Astrocyte of the cerebellum (primary cell): ENCODE results near the gene FAM78A.
"Not testable (repeated sequence)": the region's sequence is repeated elsewhere in the genome, so short reads cannot be mapped to it uniquely, and the experiment has no call there.

Source experiments
- DNase-seq: peaks from one replicate; pipeline ENCODE4 v3.0.0-alpha.2; 2011; ENCODE audit warnings: low read depth
- H3K4me3 ChIP-seq: 2 replicates; pipeline ENCODE4 v1.5.1; 2011; ENCODE audit warnings: mild to moderate bottlenecking, low read depth, low read length, moderate library complexity
- CTCF ChIP-seq: IDR thresholded peaks from 2 replicates; pipeline ENCODE4 v1.5.1; 2012; ENCODE audit warnings: low read length, low read depth, moderate library complexity, mild to moderate bottlenecking; ENCODE audit errors: missing control alignments
- in situ Hi-C: cut with HindIII; loops from 2 replicates; pipeline ENCODE4 v1.10.0; 2017; ENCODE audit warnings: low sequenced_read_pairs

FAM78A gene

GRCh38 chr9:131254626-131255025, 21.7 kb downstream of the FAM78A start:
- DNase-seq: no peak
- no peak for TF ChIP-seq CTCF
- in situ Hi-C loops: no loop called here

GRCh38 chr9:131253891-131254491, 22.3 kb downstream of the FAM78A start:
- peak; percentile 58 for DNase-seq
- no peak for TF ChIP-seq CTCF
- in situ Hi-C loops: no loop called here
- H3K4me3 ChIP-seq: no peak overlapping the region

More at GRCh38 chr9:131254626-131255025, 21.7 kb downstream of the FAM78A start:
- H3K4me3 ChIP-seq: no peak overlapping the region

GRCh38 chr9:131252120-131252519, 24.2 kb downstream of the FAM78A start:
- DNase-seq: no peak
- in situ Hi-C loops: no loop called here
- TF ChIP-seq CTCF: no peak
- H3K4me3 ChIP-seq: no peak overlapping the region

- no peak for TF ChIP-seq CTCF
- no peak for DNase-seq
- H3K4me3 ChIP-seq: no peak overlapping the region
- in situ Hi-C loops: no loop called here
Measured at GRCh38 chr9:131246618-131247017, 29.7 kb downstream of the FAM78A start.

- DNase-seq, H3K4me3 ChIP-seq, in situ Hi-C loops: not testable (repeated sequence)
Measured at GRCh38 chr9:131244331-131244730, 32.0 kb downstream of the FAM78A start.

GRCh38 chr9:131240047-131240921, 36.0 kb downstream of the FAM78A start:
- no peak for DNase-seq
- no peak overlapping the region for H3K4me3 ChIP-seq
- no peak for TF ChIP-seq CTCF
- in situ Hi-C loops: no loop called here
